IMR-90 (cell line): Measurements from ENCODE around the gene OR2A42. TPM values are rescaled to one million over a fixed set of nuclear protein-coding genes. Genes with fewer than 3 reads are reported as not detected.
"Not testable (repeated sequence)": the region's sequence is repeated elsewhere in the genome, so short reads cannot be mapped to it uniquely, and the experiment has no call there.

Source experiments
- ATAC-seq: fragments of 200-7000 bp; cut with Tn5 transposase; 2 replicates; pipeline ENCODE4 v1.9.1; 2020; ENCODE audit warnings: low read depth, mild to moderate bottlenecking, moderate library complexity
- BruUV-seq: library from RNA; stranded (reverse); fragments of 400-500 nt; replicated peaks from 2 replicates; lab custom pipeline; 2021; lab: Mats Ljungman, UMichigan
- CTCF ChIA-PET: fragments of 300-600 bp; formaldehyde crosslinking; extraction: SDS; loops from one replicate; lab custom pipeline; 2021; ENCODE audit warnings: antibody characterized with exemption; lab: Yijun Ruan, JAX
- POLR2A ChIA-PET: fragments of 300-600 bp; sonication (Branson Sonifier 250); formaldehyde crosslinking; loops from one replicate; lab custom pipeline; 2022; ENCODE audit warnings: antibody characterized with exemption; ENCODE audit not compliant: unreplicated experiment; lab: Charles Lee
- DNase-seq: peaks from one replicate; pipeline ENCODE4 v3.0.0; 2013
- H2AFZ ChIP-seq: replicated peaks from 2 replicates; pipeline ENCODE3; 2013; ENCODE audit warnings: low read length, mild to moderate bottlenecking; ENCODE audit not compliant: poor library complexity
- H2AK5ac ChIP-seq: 2 replicates; pipeline ENCODE4 v1.6.1; 2013; ENCODE audit warnings: low read depth, low read length, inconsistent platforms
- H2AK9ac ChIP-seq: replicated peaks from 2 replicates; pipeline ENCODE3; 2013; ENCODE audit warnings: mild to moderate bottlenecking, low read depth, low read length, moderate library complexity; ENCODE audit not compliant: poor library complexity
- H2BK120ac ChIP-seq: 2 replicates; pipeline ENCODE4 v1.6.1; 2013; ENCODE audit warnings: low read depth, low read length, inconsistent platforms
- H2BK15ac ChIP-seq: 3 replicates; pipeline ENCODE4 v1.6.1; 2013; ENCODE audit warnings: low read depth, low read length, inconsistent platforms
- H2BK20ac ChIP-seq: 2 replicates; pipeline ENCODE4 v1.6.1; 2013; ENCODE audit warnings: low read depth, mild to moderate bottlenecking, inconsistent platforms, low read length, moderate library complexity
- H2BK5ac ChIP-seq: 2 replicates; pipeline ENCODE4 v1.6.1; 2013; ENCODE audit warnings: mild to moderate bottlenecking, low read depth, low read length, inconsistent platforms; ENCODE audit not compliant: poor library complexity, severe bottlenecking
- H3K14ac ChIP-seq: replicated peaks from 2 replicates; pipeline ENCODE4 v1.6.1; 2013; ENCODE audit warnings: low read depth, low read length, inconsistent platforms
- H3K18ac ChIP-seq: 2 replicates; pipeline ENCODE4 v1.6.1; 2013; ENCODE audit warnings: low read depth, low read length, control low read depth
- H3K23ac ChIP-seq: 2 replicates; pipeline ENCODE4 v1.6.1; 2013; ENCODE audit warnings: low read depth, low read length, inconsistent platforms
- H3K27ac ChIP-seq: 2 replicates; pipeline ENCODE4 v1.5.1; 2013; ENCODE audit warnings: mild to moderate bottlenecking, control low read depth, low read length; ENCODE audit not compliant: insufficient read depth
- H3K27me3 ChIP-seq: 2 replicates; pipeline ENCODE4 v1.6.1; 2013; ENCODE audit warnings: low read length; ENCODE audit not compliant: control insufficient read depth, insufficient read depth
- H3K36me3 ChIP-seq: 2 replicates; pipeline ENCODE4 v1.6.1; 2013; ENCODE audit warnings: low read length, mixed read lengths; ENCODE audit not compliant: control insufficient read depth, insufficient read depth
- H3K4ac ChIP-seq: 2 replicates; pipeline ENCODE4 v1.6.1; 2013; ENCODE audit warnings: low read depth, low read length, inconsistent platforms
- H3K4me1 ChIP-seq: 2 replicates; pipeline ENCODE4 v1.6.1; 2013; ENCODE audit warnings: low read length, mixed read lengths; ENCODE audit not compliant: control insufficient read depth, insufficient read depth
- H3K4me2 ChIP-seq: 2 replicates; pipeline ENCODE4 v1.6.1; 2013; ENCODE audit warnings: low read depth, mild to moderate bottlenecking, control low read depth, low read length, moderate library complexity
- H3K4me3 ChIP-seq: 2 replicates; pipeline ENCODE4 v1.5.1; 2013; ENCODE audit warnings: low read depth, mild to moderate bottlenecking, control low read depth, low read length, moderate library complexity; ENCODE audit not compliant: insufficient read depth
- H3K56ac ChIP-seq: 2 replicates; pipeline ENCODE4 v1.6.1; 2013; ENCODE audit warnings: low read length, inconsistent platforms; ENCODE audit not compliant: insufficient read depth; ENCODE audit errors: extremely low read depth
- H3K79me1 ChIP-seq, 2 experiments: 2 replicates each; pipeline ENCODE4 v1.6.1; 2013; ENCODE audit warnings: low read length in 2 of 2, inconsistent platforms in 1 of 2, low read depth in 1 of 2
- H3K9ac ChIP-seq: 2 replicates; pipeline ENCODE4 v1.6.1; 2013; ENCODE audit warnings: low read depth, low read length, control low read depth
- H3K9me1 ChIP-seq: 2 replicates; pipeline ENCODE4 v1.6.1; 2013; ENCODE audit warnings: low read length, inconsistent platforms; ENCODE audit not compliant: insufficient read depth
- H3K9me3 ChIP-seq: 2 replicates; pipeline ENCODE4 v1.6.1; 2013; ENCODE audit warnings: low read length; ENCODE audit not compliant: control insufficient read depth, insufficient read depth
- H4K20me1 ChIP-seq: 2 replicates; pipeline ENCODE4 v1.6.1; 2013; ENCODE audit warnings: low read length, inconsistent platforms; ENCODE audit not compliant: insufficient read depth
- H4K5ac ChIP-seq: 2 replicates; pipeline ENCODE4 v1.6.1; 2013; ENCODE audit warnings: mild to moderate bottlenecking, low read depth, low read length, control low read depth
- H4K8ac ChIP-seq, 2 experiments: 2 replicates each; pipeline ENCODE4 v1.6.1; 2013; ENCODE audit warnings: low read depth in 2 of 2, low read length in 2 of 2, control low read depth in 1 of 2, inconsistent platforms in 1 of 2
- H4K91ac ChIP-seq: 2 replicates; pipeline ENCODE4 v1.6.1; 2013; ENCODE audit warnings: low read depth, low read length, inconsistent platforms; ENCODE audit not compliant: insufficient read depth
- WGBS, 2 experiments: methylation state at CpG; one replicate each; pipeline versions ENCODE4 v1.1.5 to v1.1.7; 2013; ENCODE audit warnings: missing lambda C conversion rate in 2 of 2; ENCODE audit not compliant: insufficient read length in 1 of 2; ENCODE audit errors: extremely low coverage in 2 of 2; 5-methylcytosine and 5-hydroxymethylcytosine counted together
- dilution Hi-C: fragments of 300-500 bp; cut with HindIII; formaldehyde crosslinking; loops from one replicate; pipeline ENCODE4 v1.14.3; 2018; ENCODE audit warnings: low sequenced_read_pairs; ENCODE audit not compliant: unreplicated experiment
- in situ Hi-C: fragments of 300-500 bp; cut with MboI; formaldehyde crosslinking; loops from 3 replicates; pipeline ENCODE4 v1.14.3; 2019; ENCODE audit warnings: low sequenced_read_pairs, inconsistent platforms, mixed read lengths
- intact Hi-C: fragments of 100-400 bp; cut with micrococcal nuclease; formaldehyde crosslinking; loops from 2 replicates; pipeline ENCODE4 v1.10.0; 2022
- polyA plus RNA-seq, 3 experiments: library from polyadenylated mRNA; depleted of rRNA; stranded (reverse); fragments of >200 nt; gene quantifications; 2 replicates each; pipeline ENCODE4 v1.2.3, GENCODE V29; 2012; ENCODE audit warnings: low replicate concordance in 1 of 3
- total RNA-seq: library from RNA; depleted of rRNA; stranded (reverse); fragments of >200 nt; gene quantifications from 2 replicates; pipeline ENCODE4 v1.2.3, GENCODE V29; 2012

The OR2A42 gene
- total and polyA plus RNA-seq, 2 of the 4 experiments (the other 2 are of a cell fraction) = not detected

GRCh38 chr7:144187848-144188247 lies 51.6 kb downstream of the OR2A42 start:
- POLR2A ChIA-PET, H2BK15ac ChIP-seq, H3K79me1 ChIP-seq, H2AK5ac ChIP-seq, H3K14ac ChIP-seq, H4K20me1 ChIP-seq, H4K5ac ChIP-seq, H2BK5ac ChIP-seq, intact Hi-C loops, H3K27ac ChIP-seq, H3K23ac ChIP-seq, H3K4me3 ChIP-seq, H3K9ac ChIP-seq, H3K9me1 ChIP-seq, H2BK20ac ChIP-seq, H3K4me2 ChIP-seq, H3K36me3 ChIP-seq, CTCF ChIA-PET, H2AK9ac ChIP-seq, H3K4ac ChIP-seq, H3K56ac ChIP-seq, H3K9me3 ChIP-seq, BruUV-seq, ATAC-seq, H3K18ac ChIP-seq, H2AFZ ChIP-seq, H4K91ac ChIP-seq, H2BK120ac ChIP-seq, DNase-seq, H3K27me3 ChIP-seq, dilution Hi-C loops, H3K4me1 ChIP-seq, H4K8ac ChIP-seq: not testable (repeated sequence)
- in situ Hi-C loops = loop anchor here (25.0 kb wide), 1 partner anchor 199 kb away; no protein-coding TSS in a partner anchor
- no CpG with 5 or more reads among the region's 5 CpGs for WGBS, 2 experiments

- H2BK20ac ChIP-seq, H3K23ac ChIP-seq, H2BK15ac ChIP-seq, H3K9me1 ChIP-seq, H4K91ac ChIP-seq, H3K27me3 ChIP-seq, H2AK5ac ChIP-seq, BruUV-seq, ATAC-seq, H3K4me2 ChIP-seq, H3K4me1 ChIP-seq, H3K36me3 ChIP-seq, H2AFZ ChIP-seq, H4K8ac ChIP-seq, H3K9ac ChIP-seq, H3K18ac ChIP-seq, H2AK9ac ChIP-seq, H3K4ac ChIP-seq, H3K4me3 ChIP-seq, H3K56ac ChIP-seq, H2BK5ac ChIP-seq, intact Hi-C loops, H4K20me1 ChIP-seq, H4K5ac ChIP-seq, CTCF ChIA-PET, H3K9me3 ChIP-seq, H3K27ac ChIP-seq, H3K14ac ChIP-seq, H3K79me1 ChIP-seq, POLR2A ChIA-PET, dilution Hi-C loops, DNase-seq, H2BK120ac ChIP-seq: not testable (repeated sequence)
- no CpG with 5 or more reads among the region's 19 CpGs for WGBS, 2 experiments
- in situ Hi-C loops = loop anchor here (25.0 kb wide), 1 partner anchor 204 kb away; no protein-coding TSS in a partner anchor
These were observed 56.2 kb downstream of the OR2A42 start, which contains the start of gene CTAGE4 for GRCh38 chr7:144183166-144183565. TSS of gene CTAGE4 (plus strand) at chr7:144183466. CDS start at chr7:144183504, 38 bp downstream.
